WTC11 (cell line): ENCODE data around the gene AADAT. TPM values are rescaled to one million over a fixed set of nuclear protein-coding genes. Genes with fewer than 3 reads are reported as not detected.
A peak's percentile ranks its signal among the peaks of the same experiment; 100 is the strongest.

Experiments used
- ATAC-seq: fragments of 200-7000 bp; cut with Tn5 transposase; 2 replicates; pipeline ENCODE4 v1.10.0; 2021; ENCODE audit warnings: mild to moderate bottlenecking, moderate library complexity
- CTCF ChIA-PET: fragments of 300-600 bp; sonication (Branson Sonifier 250); formaldehyde crosslinking; loops from one replicate; lab custom pipeline; 2021; ENCODE audit warnings: antibody characterized with exemption; lab: Charles Lee
- POLR2A ChIA-PET: fragments of 350-600 bp; sonication (Branson Sonifier 250); formaldehyde crosslinking; loops from one replicate; lab custom pipeline; 2021; ENCODE audit warnings: antibody characterized with exemption; lab: Charles Lee
- DNase-seq: peaks from one replicate; pipeline ENCODE4 v3.0.0; 2021; ENCODE audit warnings: low spot score
- H3K27ac Mint-ChIP-seq: 2 replicates; pipeline ENCODE4 v1.8.0; 2021; ENCODE audit warnings: mixed read lengths
- H3K27me3 Mint-ChIP-seq: 2 replicates; pipeline ENCODE4 v1.8.0; 2021; ENCODE audit warnings: low read depth, mild to moderate bottlenecking, moderate library complexity, mixed read lengths
- H3K36me3 Mint-ChIP-seq: 2 replicates; pipeline ENCODE4 v1.8.0; 2021; ENCODE audit warnings: mixed read lengths
- H3K4me1 Mint-ChIP-seq: 2 replicates; pipeline ENCODE4 v1.8.0; 2022; ENCODE audit warnings: mixed read lengths
- H3K4me3 Mint-ChIP-seq: 2 replicates; pipeline ENCODE4 v1.8.0; 2021; ENCODE audit warnings: mild to moderate bottlenecking, moderate library complexity, mixed read lengths
- H3K9me3 Mint-ChIP-seq: 2 replicates; pipeline ENCODE4 v1.8.0; 2021; ENCODE audit warnings: mixed read lengths
- ATF3 ChIP-seq: sonication (generic); formaldehyde crosslinking; conservative IDR thresholded peaks from 2 replicates; pipeline ENCODE4 v1.8.1; 2022; ENCODE audit warnings: mild to moderate bottlenecking, missing genetic modification reagents
- CBFB ChIP-seq: sonication (generic); formaldehyde crosslinking; IDR thresholded peaks from 2 replicates; pipeline ENCODE4 v1.8.1; 2022; ENCODE audit warnings: mild to moderate bottlenecking, low read depth, missing genetic modification reagents
- CREM ChIP-seq: sonication (generic); formaldehyde crosslinking; IDR thresholded peaks from 2 replicates; pipeline ENCODE4 v1.8.1; 2022; ENCODE audit warnings: mild to moderate bottlenecking, missing genetic modification reagents, moderate library complexity
- ETV6 ChIP-seq: sonication (generic); formaldehyde crosslinking; IDR thresholded peaks from 2 replicates; pipeline ENCODE4 v1.8.1; 2022; ENCODE audit warnings: mild to moderate bottlenecking, missing genetic modification reagents
- FOXP1 ChIP-seq: sonication (generic); formaldehyde crosslinking; IDR thresholded peaks from 2 replicates; pipeline ENCODE4 v1.8.0; 2022; ENCODE audit warnings: missing genetic modification reagents, mild to moderate bottlenecking, moderate library complexity, borderline replicate concordance
- GTF2I ChIP-seq: fragments of 250-450 bp; sonication (Bioruptor Pico); conservative IDR thresholded peaks from 2 replicates; pipeline ENCODE4 v1.4.0; 2021; ENCODE audit warnings: mild to moderate bottlenecking
- HMGA2 ChIP-seq: fragments of 250-450 bp; sonication (Bioruptor Pico); IDR thresholded peaks from 2 replicates; pipeline ENCODE4 v1.4.0; 2021; ENCODE audit warnings: mild to moderate bottlenecking, moderate library complexity
- JUN ChIP-seq: sonication (generic); formaldehyde crosslinking; IDR thresholded peaks from 2 replicates; pipeline ENCODE4 v1.8.0; 2023; ENCODE audit warnings: mild to moderate bottlenecking, missing genetic modification reagents
- MYBL2 ChIP-seq: sonication (generic); formaldehyde crosslinking; IDR thresholded peaks from 2 replicates; pipeline ENCODE4 v1.8.1; 2023; ENCODE audit warnings: mild to moderate bottlenecking, moderate library complexity, missing genetic modification reagents
- NFATC4 ChIP-seq: fragments of 250-450 bp; sonication (Bioruptor Pico); IDR thresholded peaks from 2 replicates; pipeline ENCODE4 v1.9.0; 2021; ENCODE audit warnings: mild to moderate bottlenecking
- OVOL2 ChIP-seq: fragments of 250-450 bp; sonication (Bioruptor Pico); IDR thresholded peaks from 2 replicates; pipeline ENCODE4 v1.9.0; 2021; ENCODE audit warnings: mild to moderate bottlenecking, borderline replicate concordance
- RELA ChIP-seq: sonication (generic); formaldehyde crosslinking; IDR thresholded peaks from 2 replicates; pipeline ENCODE4 v1.8.1; 2022; ENCODE audit warnings: missing genetic modification reagents, mild to moderate bottlenecking, borderline replicate concordance
- SMAD4 ChIP-seq: sonication (generic); formaldehyde crosslinking; IDR thresholded peaks from 2 replicates; pipeline ENCODE4 v1.8.0; 2022; ENCODE audit warnings: mild to moderate bottlenecking, missing genetic modification reagents
- STAT6 ChIP-seq: sonication (generic); formaldehyde crosslinking; conservative IDR thresholded peaks from 2 replicates; pipeline ENCODE4 v1.8.1; 2023; ENCODE audit warnings: mild to moderate bottlenecking, low read depth, missing genetic modification reagents, moderate library complexity
- TCF7 ChIP-seq: sonication (generic); formaldehyde crosslinking; IDR thresholded peaks from 2 replicates; pipeline ENCODE4 v1.8.0; 2022; ENCODE audit warnings: mild to moderate bottlenecking, low read depth, missing genetic modification reagents, moderate library complexity
- TEAD1 ChIP-seq: sonication (generic); formaldehyde crosslinking; IDR thresholded peaks from 2 replicates; pipeline ENCODE4 v1.8.0; 2022; ENCODE audit warnings: mild to moderate bottlenecking, missing genetic modification reagents
- ZBTB21 ChIP-seq: sonication (generic); formaldehyde crosslinking; IDR thresholded peaks from 2 replicates; pipeline ENCODE4 v1.8.1; 2023; ENCODE audit warnings: mild to moderate bottlenecking, missing genetic modification reagents, borderline replicate concordance
- ZMAT4 ChIP-seq: fragments of 250-450 bp; sonication (Bioruptor Pico); IDR thresholded peaks from 2 replicates; pipeline ENCODE4 v1.9.0; 2021; ENCODE audit warnings: mild to moderate bottlenecking
- ZNF121 ChIP-seq: sonication (generic); formaldehyde crosslinking; IDR thresholded peaks from 2 replicates; pipeline ENCODE4 v1.8.0; 2023; ENCODE audit warnings: missing genetic modification reagents
- ZNF138 ChIP-seq: sonication (generic); formaldehyde crosslinking; conservative IDR thresholded peaks from 2 replicates; pipeline ENCODE4 v1.8.1; 2022; ENCODE audit warnings: mild to moderate bottlenecking, moderate library complexity, missing genetic modification reagents
- ZNF396 ChIP-seq: fragments of 250-450 bp; sonication (Bioruptor Pico); IDR thresholded peaks from 2 replicates; pipeline ENCODE4 v1.8.0; 2021; ENCODE audit warnings: mild to moderate bottlenecking, moderate library complexity, borderline replicate concordance
- ZNF416 ChIP-seq: fragments of 250-450 bp; sonication (Bioruptor Pico); IDR thresholded peaks from 2 replicates; pipeline ENCODE4 v1.9.0; 2021; ENCODE audit warnings: mild to moderate bottlenecking, inconsistent platforms
- ZNF423 ChIP-seq: fragments of 250-450 bp; sonication (Bioruptor Pico); IDR thresholded peaks from 2 replicates; pipeline ENCODE4 v2.1.2; 2022; ENCODE audit warnings: mild to moderate bottlenecking, moderate library complexity
- ZNF512 ChIP-seq: sonication (generic); formaldehyde crosslinking; IDR thresholded peaks from 2 replicates; pipeline ENCODE4 v1.8.1; 2022; ENCODE audit warnings: missing genetic modification reagents, borderline replicate concordance
- total RNA-seq: library from RNA; stranded (reverse); gene quantifications from 3 replicates; pipeline ENCODE4 v1.2.3, GENCODE V29; 2021
- TF ChIP-seq, protein P1 (sequence below): sonication (generic); formaldehyde crosslinking; IDR thresholded peaks from 2 replicates; pipeline ENCODE4 v1.8.1; 2022; ENCODE audit warnings: low read depth, mild to moderate bottlenecking, moderate library complexity, missing genetic modification reagents, borderline replicate concordance
- TF ChIP-seq, protein P2 (sequence below): sonication (generic); formaldehyde crosslinking; IDR thresholded peaks from 2 replicates; pipeline ENCODE4 v1.8.1; 2023; ENCODE audit warnings: mild to moderate bottlenecking, missing genetic modification reagents, moderate library complexity
- TF ChIP-seq, protein P3 (sequence below): sonication (generic); formaldehyde crosslinking; IDR thresholded peaks from 2 replicates; pipeline ENCODE4 v1.8.1; 2022; ENCODE audit warnings: low read depth, missing genetic modification reagents, borderline replicate concordance
- TF ChIP-seq, protein P4 (sequence below): sonication (generic); formaldehyde crosslinking; IDR thresholded peaks from 2 replicates; pipeline ENCODE4 v1.8.0; 2023; ENCODE audit warnings: missing genetic modification reagents

The AADAT gene
- total RNA-seq, 1 experiment from 2014 or later, result 12.3 TPM

- TF ChIP-seq STAT6 (CRISPR knock-in tag) (no peak), ZNF138 (no peak), GTF2I (CRISPR knock-in tag) (no peak), SMAD4 (CRISPR knock-in tag) (no peak), CREM (no peak), ETV6 (CRISPR knock-in tag) (no peak)
These were observed 49.6 kb downstream of the AADAT start (continued) for GRCh38 chr4:170040031-170040680.

DNA sequence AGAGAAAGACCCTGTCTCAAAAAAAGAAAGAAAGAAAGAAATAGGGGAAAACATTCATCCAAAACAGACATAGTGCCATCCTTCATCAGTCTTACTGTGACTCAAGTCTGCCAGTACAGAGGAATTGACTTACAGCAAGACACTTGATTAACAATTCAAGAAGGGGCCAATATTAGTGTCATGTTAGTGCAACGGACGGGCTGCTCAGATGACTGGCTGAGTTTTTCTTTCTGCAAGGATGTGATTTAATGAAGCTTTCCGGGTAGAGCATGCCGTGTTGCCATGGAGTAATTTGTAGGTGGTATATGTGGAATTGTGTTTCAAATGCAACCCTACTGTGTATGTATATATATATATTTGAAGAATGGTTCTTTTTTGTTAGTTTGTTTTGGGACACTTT, 51.0 kb downstream of the AADAT start:
- ChIA-PET POLR2A (interaction anchor here (1.0 kb wide), 1 partner anchor 98 kb away, joined by 4 read pairs; no protein-coding TSS in a partner anchor), CTCF (interaction anchor here (0.6 kb wide), 1 partner anchor 228 kb away, joined by 3 read pairs; no protein-coding TSS in a partner anchor)

GRCh38 chr4:170038232-170038631, 51.5 kb downstream of the AADAT start:
- ChIA-PET POLR2A (no interaction called here), CTCF (interaction anchor here (0.6 kb wide), 1 partner anchor 228 kb away, joined by 3 read pairs; no protein-coding TSS in a partner anchor)
- Mint-ChIP-seq H3K9me3 (no peaks in the 10 kb centered on the region), H3K4me1 (peaks cover 14% of the 10 kb centered on the region), H3K4me3 (no peak overlapping the region), H3K27ac (no peak overlapping the region), H3K36me3 (no peaks in the 10 kb centered on the region), H3K27me3 (no peaks in the 10 kb centered on the region)
- ATAC-seq (no peak), DNase-seq (no peak)
- no peak for TF ChIP-seq JUN (CRISPR knock-in tag)
- TF ChIP-seq, protein P1, sequence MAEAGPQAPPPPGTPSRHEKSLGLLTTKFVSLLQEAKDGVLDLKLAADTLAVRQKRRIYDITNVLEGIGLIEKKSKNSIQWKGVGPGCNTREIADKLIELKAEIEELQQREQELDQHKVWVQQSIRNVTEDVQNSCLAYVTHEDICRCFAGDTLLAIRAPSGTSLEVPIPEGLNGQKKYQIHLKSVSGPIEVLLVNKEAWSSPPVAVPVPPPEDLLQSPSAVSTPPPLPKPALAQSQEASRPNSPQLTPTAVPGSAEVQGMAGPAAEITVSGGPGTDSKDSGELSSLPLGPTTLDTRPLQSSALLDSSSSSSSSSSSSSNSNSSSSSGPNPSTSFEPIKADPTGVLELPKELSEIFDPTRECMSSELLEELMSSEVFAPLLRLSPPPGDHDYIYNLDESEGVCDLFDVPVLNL, result no peak
- no peak for TF ChIP-seq ZNF138
- TF ChIP-seq OVOL2, result no peak
- TF ChIP-seq, protein P2, sequence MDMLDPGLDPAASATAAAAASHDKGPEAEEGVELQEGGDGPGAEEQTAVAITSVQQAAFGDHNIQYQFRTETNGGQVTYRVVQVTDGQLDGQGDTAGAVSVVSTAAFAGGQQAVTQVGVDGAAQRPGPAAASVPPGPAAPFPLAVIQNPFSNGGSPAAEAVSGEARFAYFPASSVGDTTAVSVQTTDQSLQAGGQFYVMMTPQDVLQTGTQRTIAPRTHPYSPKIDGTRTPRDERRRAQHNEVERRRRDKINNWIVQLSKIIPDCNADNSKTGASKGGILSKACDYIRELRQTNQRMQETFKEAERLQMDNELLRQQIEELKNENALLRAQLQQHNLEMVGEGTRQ (CRISPR knock-in tag), result no peak
- TF ChIP-seq ATF3 (CRISPR knock-in tag), result no peak
- TF ChIP-seq, protein P3, sequence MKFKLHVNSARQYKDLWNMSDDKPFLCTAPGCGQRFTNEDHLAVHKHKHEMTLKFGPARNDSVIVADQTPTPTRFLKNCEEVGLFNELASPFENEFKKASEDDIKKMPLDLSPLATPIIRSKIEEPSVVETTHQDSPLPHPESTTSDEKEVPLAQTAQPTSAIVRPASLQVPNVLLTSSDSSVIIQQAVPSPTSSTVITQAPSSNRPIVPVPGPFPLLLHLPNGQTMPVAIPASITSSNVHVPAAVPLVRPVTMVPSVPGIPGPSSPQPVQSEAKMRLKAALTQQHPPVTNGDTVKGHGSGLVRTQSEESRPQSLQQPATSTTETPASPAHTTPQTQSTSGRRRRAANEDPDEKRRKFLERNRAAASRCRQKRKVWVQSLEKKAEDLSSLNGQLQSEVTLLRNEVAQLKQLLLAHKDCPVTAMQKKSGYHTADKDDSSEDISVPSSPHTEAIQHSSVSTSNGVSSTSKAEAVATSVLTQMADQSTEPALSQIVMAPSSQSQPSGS (CRISPR knock-in tag), result no peak
- TF ChIP-seq TCF7 (CRISPR knock-in tag), result no peak

More for the DNA sequence above, 51.0 kb downstream of the AADAT start:
- Mint-ChIP-seq H3K27me3 (no peaks in the 10 kb centered on the region), H3K4me3 (no peak overlapping the region), H3K27ac (peak overlapping the region; percentile 22; the same call in 1 of the 2 replicates), H3K9me3 (no peaks in the 10 kb centered on the region), H3K36me3 (no peaks in the 10 kb centered on the region), H3K4me1 (peaks cover 14% of the 10 kb centered on the region)
- DNase-seq (no peak), ATAC-seq (peak; percentile 60)
- no peak for TF ChIP-seq FOXP1
- TF ChIP-seq, protein P4, sequence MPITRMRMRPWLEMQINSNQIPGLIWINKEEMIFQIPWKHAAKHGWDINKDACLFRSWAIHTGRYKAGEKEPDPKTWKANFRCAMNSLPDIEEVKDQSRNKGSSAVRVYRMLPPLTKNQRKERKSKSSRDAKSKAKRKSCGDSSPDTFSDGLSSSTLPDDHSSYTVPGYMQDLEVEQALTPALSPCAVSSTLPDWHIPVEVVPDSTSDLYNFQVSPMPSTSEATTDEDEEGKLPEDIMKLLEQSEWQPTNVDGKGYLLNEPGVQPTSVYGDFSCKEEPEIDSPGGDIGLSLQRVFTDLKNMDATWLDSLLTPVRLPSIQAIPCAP (CRISPR knock-in tag), result no peak
- TF ChIP-seq ZBTB21 (CRISPR knock-in tag), result no peak
- TF ChIP-seq TCF7 (CRISPR knock-in tag), result no peak
- no peak for TF ChIP-seq HMGA2
- no peak for TF ChIP-seq ZNF121
- TF ChIP-seq ZMAT4 (CRISPR knock-in tag), result no peak
- no peak for TF ChIP-seq ZNF416 (CRISPR knock-in tag)
- TF ChIP-seq NFATC4 (CRISPR knock-in tag), result no peak
- no peak for TF ChIP-seq ZNF512
- no peak for TF ChIP-seq TEAD1
- TF ChIP-seq MYBL2 (CRISPR knock-in tag), result no peak
- no peak for TF ChIP-seq CBFB (CRISPR knock-in tag)
- no peak for TF ChIP-seq ZNF423 (CRISPR knock-in tag)
- TF ChIP-seq RELA, result no peak
- no peak for TF ChIP-seq ZNF396 (CRISPR knock-in tag)
